Activated B cell treated with CpG ODN at 0.5 μM for 24 hours (primary cell): Measurements from ENCODE around the gene PTPRO. TPM values are rescaled to one million over a fixed set of nuclear protein-coding genes. Genes with fewer than 3 reads are reported as not detected.

ENCODE experiments used
- ATAC-seq: fragments of 200-7000 bp; cut with Tn5 transposase; one replicate; pipeline ENCODE4 v1.10.0; 2021; ENCODE audit warnings: low read depth, mild to moderate bottlenecking, moderate library complexity
- CTCF ChIA-PET: fragments of 350-600 bp; sonication (Branson Sonifier 250); formaldehyde crosslinking; loops from one replicate; lab custom pipeline; 2021; ENCODE audit warnings: antibody characterized with exemption; lab: Charles Lee
- POLR2A ChIA-PET: fragments of 350-600 bp; sonication (Branson Sonifier 250); formaldehyde crosslinking; loops from one replicate; lab custom pipeline; 2021; ENCODE audit warnings: antibody characterized with exemption; lab: Charles Lee
- DNase-seq: peaks from one replicate; pipeline ENCODE4 v3.0.0; 2022
- H3K27ac Mint-ChIP-seq: one replicate; pipeline ENCODE4 v1.8.0; 2020; ENCODE audit warnings: mixed read lengths
- H3K27me3 Mint-ChIP-seq: one replicate; pipeline ENCODE4 v1.8.0; 2021; ENCODE audit warnings: mixed read lengths
- H3K36me3 Mint-ChIP-seq: one replicate; pipeline ENCODE4 v1.8.0; 2021; ENCODE audit warnings: low read depth, mixed read lengths
- H3K4me1 Mint-ChIP-seq: one replicate; pipeline ENCODE4 v1.8.0; 2021; ENCODE audit warnings: mixed read lengths
- H3K4me3 Mint-ChIP-seq: one replicate; pipeline ENCODE4 v1.8.0; 2020; ENCODE audit warnings: mild to moderate bottlenecking, mixed read lengths
- H3K9me3 Mint-ChIP-seq: one replicate; pipeline ENCODE4 v1.8.0; 2020; ENCODE audit warnings: mixed read lengths
- CTCF ChIP-seq: fragments of 200-600 bp; IDR thresholded peaks from one replicate; pipeline ENCODE4 v1.8.0; 2022; ENCODE audit warnings: antibody characterized with exemption, mild to moderate bottlenecking
- intact Hi-C: fragments of 100-400 bp; cut with micrococcal nuclease; formaldehyde crosslinking; loops from one replicate; pipeline ENCODE4 v1.15.1; 2024
- total RNA-seq: library from RNA; stranded (reverse); gene quantifications from 2 replicates; pipeline ENCODE4 v1.2.3, GENCODE V29; 2022

PTPRO gene
- total RNA-seq, 1 donor from 2014 or later: 23.9 TPM

- no peak for TF ChIP-seq CTCF
- H3K4me3 Mint-ChIP-seq: no peak overlapping the region
- H3K36me3 Mint-ChIP-seq: no peaks in the 10 kb centered on the region
- no peak for DNase-seq
- H3K27ac Mint-ChIP-seq: no peak overlapping the region
- ChIA-PET CTCF (interaction anchor here (1.0 to 9.6 kb wide), 3 partner anchors 9 to 47 kb away, joined by 3 to 480 read pairs (median 3); no protein-coding TSS in a partner anchor), POLR2A (interaction anchor here (1.3 to 2.7 kb wide), 3 partner anchors 9 to 48 kb away, joined by 4 to 18 read pairs (median 4); no protein-coding TSS in a partner anchor)
- intact Hi-C loops: no loop called here
- peaks cover 8% of the 10 kb centered on the region for H3K4me1 Mint-ChIP-seq
- H3K27me3 Mint-ChIP-seq: no peaks in the 10 kb centered on the region
- no peak for ATAC-seq
- no peaks in the 10 kb centered on the region for H3K9me3 Mint-ChIP-seq
Observed at GRCh38 chr12:15536446-15536845, 214.1 kb downstream of the PTPRO start.

- Mint-ChIP-seq H3K27ac (no peak overlapping the region), H3K27me3 (no peaks in the 10 kb centered on the region), H3K4me3 (no peak overlapping the region), H3K9me3 (no peaks in the 10 kb centered on the region), H3K4me1 (no peaks in the 10 kb centered on the region), H3K36me3 (no peaks in the 10 kb centered on the region)
- DNase-seq: no peak
- CTCF ChIA-PET: no interaction called here
- TF ChIP-seq CTCF: no peak
- no peak for ATAC-seq
- POLR2A ChIA-PET: no interaction called here
- intact Hi-C loops: no loop called here
Observed at GRCh38 chr12:15538881-15539280, 216.6 kb downstream of the PTPRO start.

- Mint-ChIP-seq H3K27ac (no peak overlapping the region), H3K27me3 (no peaks in the 10 kb centered on the region), H3K4me3 (no peak overlapping the region), H3K36me3 (no peaks in the 10 kb centered on the region), H3K4me1 (peaks cover 7% of the 10 kb centered on the region), H3K9me3 (no peaks in the 10 kb centered on the region)
- CTCF ChIA-PET: interaction anchor here (1.1 kb wide), 1 partner anchor 45 kb away, joined by 7 read pairs; no protein-coding TSS in a partner anchor
- TF ChIP-seq CTCF: no peak
- ATAC-seq (no peak), DNase-seq (no peak)
- POLR2A ChIA-PET: no interaction called here
- intact Hi-C loops: loop anchor here (10.0 kb wide), 3 partner anchors 735 to 1385 kb away; partner anchors contain the start of genes C12orf60 and WBP11
Observed at GRCh38 chr12:15540005-15540404, 217.7 kb downstream of the PTPRO start.

- H3K9me3 Mint-ChIP-seq: no peaks in the 10 kb centered on the region
- TF ChIP-seq CTCF: no peak
- ChIA-PET CTCF (interaction anchor here (1.1 kb wide), 1 partner anchor 44 kb away, joined by 7 read pairs; no protein-coding TSS in a partner anchor), POLR2A (no interaction called here)
- no peak for ATAC-seq
- no peak overlapping the region for H3K27ac Mint-ChIP-seq
- H3K4me1 Mint-ChIP-seq: peaks cover 11% of the 10 kb centered on the region
- no peak for DNase-seq
- H3K27me3 Mint-ChIP-seq: no peaks in the 10 kb centered on the region
- H3K36me3 Mint-ChIP-seq: no peaks in the 10 kb centered on the region
- intact Hi-C loops: loop anchor here (10.0 kb wide), 3 partner anchors 736 to 1386 kb away; partner anchors contain the start of genes C12orf60 and WBP11
- no peak overlapping the region for H3K4me3 Mint-ChIP-seq
Observed at GRCh38 chr12:15540469-15540872, 218.2 kb downstream of the PTPRO start.

GRCh38 chr12:15541996-15542631 is 219.8 kb downstream of the PTPRO start:
- H3K4me3 Mint-ChIP-seq: no peak overlapping the region
- no peak for ATAC-seq
- intact Hi-C loops: loop anchor here (10.0 kb wide), 3 partner anchors 737 to 1387 kb away; partner anchors contain the start of genes C12orf60 and WBP11
- H3K27ac Mint-ChIP-seq: no peak overlapping the region
- no peaks in the 10 kb centered on the region for H3K27me3 Mint-ChIP-seq
- ChIA-PET POLR2A (no interaction called here), CTCF (no interaction called here)
- TF ChIP-seq CTCF: no peak
- no peaks in the 10 kb centered on the region for H3K9me3 Mint-ChIP-seq
- H3K36me3 Mint-ChIP-seq: peaks cover 2% of the 10 kb centered on the region
- peaks cover 25% of the 10 kb centered on the region for H3K4me1 Mint-ChIP-seq
- no peak for DNase-seq
